Urinary bladder (tissue), 4 donors: ENCODE data around the gene HSPB6. TPM values are rescaled to one million over a fixed set of nuclear protein-coding genes. Genes with fewer than 3 reads are reported as not detected.

Source experiments
- DNase-seq: peaks from one replicate; pipeline ENCODE4 v3.0.0-alpha.2; 2015; ENCODE audit errors: extremely low spot score
- H3K27ac ChIP-seq: one replicate; pipeline ENCODE4 v1.5.1; 2013; ENCODE audit warnings: low read depth, mild to moderate bottlenecking, moderate library complexity
- H3K36me3 ChIP-seq: one replicate; pipeline ENCODE4 v1.6.1; 2013; ENCODE audit warnings: mild to moderate bottlenecking, moderate library complexity; ENCODE audit not compliant: insufficient read depth
- H3K4me1 ChIP-seq: one replicate; pipeline ENCODE4 v1.6.1; 2013; ENCODE audit warnings: mild to moderate bottlenecking, moderate library complexity; ENCODE audit not compliant: insufficient read depth
- H3K4me3 ChIP-seq: one replicate; pipeline ENCODE4 v1.5.1; 2013; ENCODE audit warnings: low read depth, low read length
- WGBS: extraction: QIAGEN DNeasy Blood & Tissue Kit; methylation state at CpG from one replicate; pipeline ENCODE4 v1.1.7; 2013; 5-methylcytosine and 5-hydroxymethylcytosine counted together
- polyA plus RNA-seq: library from polyadenylated mRNA; stranded (reverse); fragments of 200-250 nt; gene quantifications from one replicate; pipeline ENCODE4 v1.2.3, GENCODE V29; 2013
- total RNA-seq: library from RNA; depleted of rRNA; stranded (reverse); fragments of >200 nt; gene quantifications from one replicate; pipeline ENCODE4 v1.2.3, GENCODE V29; 2014
- donor health status: healthy with polysubstance abuse.
- donor health status: healthy.

The HSPB6 gene
- total and polyA plus RNA-seq, 2 donors = 25.4 to 657 TPM

DNA sequence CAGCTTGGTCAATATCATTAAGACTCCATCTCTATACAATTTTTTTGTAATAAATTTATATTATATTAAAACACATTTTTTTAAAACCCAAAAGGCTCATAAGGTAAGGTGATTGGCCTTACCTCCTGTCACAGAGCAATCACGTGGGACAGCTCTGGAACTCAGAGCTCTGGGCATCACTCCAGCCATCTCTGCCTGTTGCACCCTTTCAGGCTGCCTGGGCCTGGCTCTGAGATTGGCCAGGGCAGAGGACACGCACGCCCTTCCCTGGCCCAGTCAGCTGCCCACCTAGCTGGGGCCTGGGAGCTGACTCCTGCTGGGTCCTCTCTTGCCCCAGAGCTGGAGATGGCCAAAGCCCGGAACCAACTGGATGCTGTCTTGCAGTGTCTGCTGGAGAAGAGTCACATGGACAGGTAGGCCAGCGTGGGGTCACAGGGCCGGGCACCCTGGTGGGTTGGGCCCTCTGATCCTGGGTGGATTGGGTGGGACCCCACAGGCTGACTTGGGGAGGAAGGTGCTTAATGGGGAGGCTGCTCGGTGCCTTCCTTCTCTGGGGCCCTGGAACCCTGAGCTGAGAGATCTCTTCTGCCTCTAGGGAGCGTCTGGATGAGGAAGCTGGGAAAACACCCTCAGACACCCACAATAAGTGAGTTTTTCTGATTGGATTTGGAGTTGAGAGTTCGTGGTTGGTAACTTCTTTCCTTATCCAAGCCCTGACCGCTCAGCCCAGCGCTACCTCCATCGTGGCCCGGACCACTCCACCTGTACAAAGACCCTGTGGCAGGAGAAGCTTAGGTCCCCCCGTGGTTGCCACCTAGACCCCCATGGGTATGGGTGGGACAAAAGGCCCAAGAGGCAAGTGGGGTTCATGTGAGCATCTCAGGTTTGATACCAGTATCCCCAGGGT, 4.7 kb downstream of the HSPB6 start:
- DNase-seq = no peak
- no peak overlapping the region for H3K27ac ChIP-seq

DNA sequence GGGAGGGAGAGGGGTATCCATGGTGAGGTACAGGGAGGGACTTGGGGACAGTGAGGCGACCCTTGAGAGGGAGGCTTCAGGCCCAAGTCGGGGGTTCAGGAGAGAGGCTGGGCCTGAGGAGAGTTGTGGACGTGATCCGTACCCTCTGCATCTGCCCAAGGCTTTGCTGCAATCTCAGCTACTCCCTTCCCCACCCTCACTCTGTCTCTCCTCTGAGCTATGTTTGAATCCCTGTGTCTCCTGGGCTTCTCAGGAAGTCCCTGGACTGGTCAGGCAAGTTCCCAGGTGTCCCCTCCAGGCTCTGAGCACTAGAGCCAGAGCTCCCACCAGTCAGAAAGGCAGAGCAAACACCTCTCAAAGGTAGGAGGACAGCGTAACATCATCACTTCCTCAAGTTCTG, 6.7 kb downstream of the HSPB6 start:
- no peaks in the 10 kb centered on the region for H3K4me1 ChIP-seq
- WGBS = 96% methylated on average over 5 of the region's 5 CpGs
- no peak overlapping the region for H3K27ac ChIP-seq
- H3K36me3 ChIP-seq = no peaks in the 10 kb centered on the region
- no peak for DNase-seq
- no peak overlapping the region for H3K4me3 ChIP-seq

More for the DNA sequence above, 4.7 kb downstream of the HSPB6 start:
- Histone ChIP-seq H3K36me3 (no peaks in the 10 kb centered on the region), H3K4me3 (no peak overlapping the region), H3K4me1 (no peaks in the 10 kb centered on the region)
- 84% methylated on average over 14 of the region's 14 CpGs for WGBS

DNA sequence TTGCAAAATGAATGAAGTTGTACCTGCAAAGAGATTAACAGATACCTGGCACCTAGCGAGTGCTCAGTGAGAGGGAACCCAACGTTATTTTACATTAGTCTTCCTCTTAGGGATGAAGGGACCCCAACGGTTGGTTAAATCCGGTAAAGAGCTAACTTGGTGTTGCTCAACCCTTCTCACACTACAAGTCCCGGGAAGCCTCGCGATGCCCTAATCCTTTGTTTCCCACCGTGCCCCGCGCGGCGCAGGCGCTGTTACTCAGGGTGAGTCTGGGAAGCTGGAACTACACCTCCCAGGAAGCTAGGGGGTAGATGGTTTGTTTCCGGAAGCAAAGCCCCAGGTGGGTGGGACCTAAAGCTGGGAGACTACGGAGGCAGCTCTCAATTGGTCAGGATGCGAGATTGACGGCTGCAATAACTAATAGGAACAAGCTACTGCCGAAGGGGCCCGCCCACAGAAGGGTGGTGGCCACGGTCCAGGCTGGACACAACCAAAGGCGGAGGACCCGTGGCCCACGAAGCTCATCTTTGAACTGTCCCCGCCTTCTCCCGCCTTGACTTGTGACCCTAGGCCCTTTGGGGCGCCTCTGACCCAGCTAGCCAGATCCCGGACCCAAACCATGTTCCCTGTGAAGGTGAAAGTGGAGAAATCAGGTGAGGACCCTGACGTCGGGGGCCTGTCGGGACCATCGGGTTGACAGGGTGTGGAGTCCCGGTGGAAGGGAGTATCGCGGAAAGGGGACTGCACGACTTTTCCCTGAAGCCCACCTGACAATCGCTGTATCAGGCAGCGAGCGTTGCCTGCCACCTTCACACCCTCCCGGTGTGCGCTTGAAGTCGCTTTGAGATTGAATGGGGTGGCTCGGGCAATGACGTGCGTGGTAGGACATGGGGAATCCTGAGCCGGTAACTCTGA, 8.5 kb downstream of the HSPB6 start, which contains the start of gene LIN37:
LIN37 (plus strand) TSS at position 471 of the 915 bp plus-strand sequence; CDS start at position 620, 149 bp downstream.
- Histone ChIP-seq H3K4me1 (no peaks in the 10 kb centered on the region), H3K4me3 (peak within 1 kb of the TSS; percentile 78), H3K27ac (peak within 1 kb of the TSS; percentile 86), H3K36me3 (no peaks in the 10 kb centered on the region)
- under 1% methylated on average over 45 of the region's 45 CpGs for WGBS
- DNase-seq = peak; percentile 100

DNA sequence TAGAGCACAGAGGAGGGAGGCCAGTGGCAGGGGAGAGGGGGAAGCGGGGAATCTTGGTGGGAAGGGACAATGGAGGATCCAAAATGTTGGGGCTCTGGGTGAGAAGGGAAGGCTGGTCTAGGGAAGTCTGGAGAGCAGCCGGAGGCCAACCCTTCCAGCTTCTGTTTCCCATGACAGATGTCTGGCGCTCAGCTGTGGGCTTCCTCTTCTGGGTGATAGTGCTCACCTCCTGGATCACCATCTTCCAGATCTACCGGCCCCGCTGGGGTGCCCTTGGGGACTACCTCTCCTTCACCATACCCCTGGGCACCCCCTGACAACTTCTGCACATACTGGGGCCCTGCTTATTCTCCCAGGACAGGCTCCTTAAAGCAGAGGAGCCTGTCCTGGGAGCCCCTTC, 10.3 kb downstream of the HSPB6 start:
- 90% methylated on average over 5 of the region's 5 CpGs for WGBS

DNA sequence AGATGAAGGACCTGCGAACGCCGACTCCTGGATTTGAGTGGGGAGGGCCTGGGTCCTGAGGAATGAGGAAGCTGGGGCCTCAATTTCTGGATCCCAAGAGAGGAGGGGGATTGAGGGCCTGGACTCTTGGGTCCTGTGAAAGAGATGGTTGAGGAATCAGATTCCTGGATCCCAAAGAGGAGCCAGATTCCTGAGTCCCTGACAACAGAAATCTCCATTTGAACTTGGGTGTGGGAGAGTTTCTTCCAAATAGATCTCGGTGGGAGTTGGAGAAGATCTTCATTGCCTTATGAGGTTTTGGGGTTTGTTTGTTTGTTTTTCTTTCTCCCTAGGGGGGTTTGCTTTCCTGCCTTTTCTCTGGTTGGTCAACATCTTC, 10.8 kb downstream of the HSPB6 start:
- DNase-seq = no peak
- H3K27ac ChIP-seq = no peak overlapping the region
- 17% methylated on average over 4 of the region's 4 CpGs for WGBS
- peak overlapping the region; percentile 61 for H3K4me3 ChIP-seq
- no peaks in the 10 kb centered on the region for H3K36me3 ChIP-seq
- no peaks in the 10 kb centered on the region for H3K4me1 ChIP-seq

More for the DNA sequence above, 10.3 kb downstream of the HSPB6 start:
- DNase-seq = no peak
- Histone ChIP-seq H3K36me3 (no peaks in the 10 kb centered on the region), H3K4me1 (no peaks in the 10 kb centered on the region), H3K27ac (no peak overlapping the region), H3K4me3 (no peak overlapping the region)

DNA sequence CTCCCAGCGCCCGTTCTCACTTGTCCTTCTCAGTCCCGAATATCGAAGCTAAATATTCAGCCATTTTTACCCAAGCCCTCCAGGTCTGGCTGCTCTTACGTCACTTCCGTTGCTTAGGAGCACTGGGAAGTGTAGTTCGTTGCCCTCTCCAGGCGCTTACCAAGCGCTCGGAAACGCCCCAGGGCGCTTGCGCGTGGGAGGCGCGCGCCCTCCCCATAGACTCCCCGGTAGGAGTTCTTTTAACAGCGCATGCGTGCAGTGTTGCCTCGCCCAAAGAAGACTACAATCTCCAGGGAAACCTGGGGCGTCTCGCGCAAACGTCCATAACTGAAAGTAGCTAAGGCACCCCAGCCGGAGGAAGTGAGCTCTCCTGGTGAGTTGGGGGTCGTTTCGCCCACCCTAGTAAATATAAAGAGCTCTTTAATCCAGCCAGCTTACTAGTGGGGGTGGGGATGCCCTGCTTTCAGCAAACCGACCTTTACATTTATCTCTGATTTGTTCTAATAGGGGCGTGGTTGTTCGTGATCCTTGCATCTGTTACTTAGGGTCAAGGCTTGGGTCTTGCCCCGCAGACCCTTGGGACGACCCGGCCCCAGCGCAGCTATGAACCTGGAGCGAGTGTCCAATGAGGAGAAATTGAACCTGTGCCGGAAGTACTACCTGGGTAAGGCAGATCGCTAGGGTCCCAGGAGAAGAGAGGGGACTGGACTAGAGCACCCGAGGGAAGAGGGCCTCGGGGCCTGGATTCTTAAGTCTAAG, 11.3 kb downstream of the HSPB6 start, which contains the start of the genes PSENEN and U2AF1L4:
PSENEN (plus strand) TSS at position 324 of the 759 bp plus-strand sequence; CDS start at position 604, 280 bp downstream.
U2AF1L4 (minus strand) TSS at position 91 of the 759 bp plus-strand sequence; CDS start at position 64, 27 bp downstream.
- Histone ChIP-seq H3K4me3 (peak within 1 kb of the TSS; percentile 61), H3K36me3 (no peaks in the 10 kb centered on the region), H3K4me1 (no peaks in the 10 kb centered on the region), H3K27ac (peak within 1 kb of the TSS; percentile 92)
- DNase-seq = peak; percentile 97
- WGBS = under 1% methylated on average over 40 of the region's 40 CpGs

DNA sequence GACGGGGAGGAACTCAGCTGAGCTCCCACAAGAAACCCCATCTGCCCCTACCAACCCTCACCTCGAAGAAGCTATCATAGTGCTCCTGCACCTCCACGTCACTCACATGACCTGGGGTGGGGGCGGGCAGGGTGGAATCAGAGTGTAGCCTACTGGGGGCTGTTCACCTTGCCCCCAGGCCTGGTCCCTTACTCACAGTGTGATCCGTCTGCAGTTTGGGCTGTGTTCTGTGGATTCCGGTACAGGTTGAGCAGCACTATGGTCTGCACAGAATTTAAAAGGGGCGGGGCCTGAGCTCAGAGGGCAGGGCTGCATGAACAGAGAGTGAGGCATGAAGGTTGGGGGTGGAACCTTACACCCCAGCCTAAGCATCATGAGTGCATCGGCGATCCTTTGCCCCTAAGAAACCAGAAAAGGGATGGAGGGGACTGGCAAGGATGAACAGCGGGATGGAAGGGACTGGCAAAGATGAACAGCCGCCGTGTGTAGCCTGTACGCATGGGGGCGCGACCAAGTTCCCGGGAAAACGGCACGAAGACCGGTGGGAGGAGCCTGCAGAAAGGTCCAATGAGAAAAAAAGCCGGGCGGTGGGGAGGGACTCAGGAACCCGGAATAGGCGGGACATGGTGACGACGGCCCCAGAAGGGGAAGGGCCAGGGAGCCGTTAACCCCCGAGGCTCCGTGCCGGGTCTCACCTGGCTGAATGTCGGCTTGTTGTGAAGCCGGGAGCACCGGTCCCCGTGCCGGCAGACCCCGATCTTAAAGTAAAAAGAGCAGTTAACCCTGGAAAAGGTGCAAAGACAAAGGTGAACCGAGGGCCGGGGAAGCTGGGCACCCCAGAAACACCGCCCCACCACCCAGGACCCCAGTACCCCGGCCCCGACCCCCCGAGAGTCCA, 12.2 kb downstream of the HSPB6 start:
- Histone ChIP-seq H3K4me3 (peak overlapping the region; percentile 59), H3K4me1 (no peaks in the 10 kb centered on the region), H3K27ac (peak overlapping the region; percentile 92), H3K36me3 (no peaks in the 10 kb centered on the region)
- DNase-seq = peak; percentile 95
- WGBS = 7% methylated on average over 41 of the region's 41 CpGs

DNA sequence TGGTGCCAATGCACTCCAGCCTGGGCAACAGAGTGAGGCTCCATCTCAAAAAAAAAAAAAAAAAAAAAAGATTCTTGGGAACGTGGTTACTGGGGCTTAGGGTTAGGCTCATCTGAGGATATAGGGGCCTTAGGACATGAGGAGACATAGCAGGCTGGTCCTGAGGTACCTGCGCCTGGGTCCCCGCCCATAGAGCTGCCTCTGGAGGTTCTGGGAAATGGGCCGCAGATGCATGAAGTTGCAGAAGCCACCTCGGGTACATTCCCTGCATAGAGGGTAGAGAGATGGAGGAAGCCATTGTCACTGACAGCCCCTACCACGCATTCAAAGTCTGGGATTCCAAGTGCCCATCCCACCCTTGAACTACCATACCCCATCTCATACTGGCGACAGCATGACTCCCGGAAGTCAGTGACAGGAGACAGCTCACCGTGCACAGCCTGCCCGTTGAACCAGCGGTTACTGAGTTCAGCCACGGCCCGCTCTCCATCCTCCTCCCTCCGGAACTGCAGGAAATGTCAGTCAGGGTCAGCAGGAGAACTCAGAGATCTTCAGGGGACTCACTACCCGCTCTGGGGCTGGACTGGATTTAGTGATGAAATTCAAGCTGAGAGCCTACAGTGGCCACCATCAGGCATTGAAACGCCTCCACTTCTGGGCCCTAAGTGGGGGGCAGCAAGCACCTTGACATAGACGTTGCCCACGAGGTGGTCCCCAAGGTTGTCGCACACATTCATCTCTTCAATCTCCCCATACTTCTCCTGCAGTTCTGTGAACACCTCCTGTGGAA, 13.0 kb downstream of the HSPB6 start:
- WGBS = 87% methylated on average over 19 of the region's 19 CpGs
- Histone ChIP-seq H3K36me3 (no peaks in the 10 kb centered on the region), H3K27ac (no peak overlapping the region), H3K4me1 (no peaks in the 10 kb centered on the region), H3K4me3 (no peak overlapping the region)
- DNase-seq = no peak

DNA sequence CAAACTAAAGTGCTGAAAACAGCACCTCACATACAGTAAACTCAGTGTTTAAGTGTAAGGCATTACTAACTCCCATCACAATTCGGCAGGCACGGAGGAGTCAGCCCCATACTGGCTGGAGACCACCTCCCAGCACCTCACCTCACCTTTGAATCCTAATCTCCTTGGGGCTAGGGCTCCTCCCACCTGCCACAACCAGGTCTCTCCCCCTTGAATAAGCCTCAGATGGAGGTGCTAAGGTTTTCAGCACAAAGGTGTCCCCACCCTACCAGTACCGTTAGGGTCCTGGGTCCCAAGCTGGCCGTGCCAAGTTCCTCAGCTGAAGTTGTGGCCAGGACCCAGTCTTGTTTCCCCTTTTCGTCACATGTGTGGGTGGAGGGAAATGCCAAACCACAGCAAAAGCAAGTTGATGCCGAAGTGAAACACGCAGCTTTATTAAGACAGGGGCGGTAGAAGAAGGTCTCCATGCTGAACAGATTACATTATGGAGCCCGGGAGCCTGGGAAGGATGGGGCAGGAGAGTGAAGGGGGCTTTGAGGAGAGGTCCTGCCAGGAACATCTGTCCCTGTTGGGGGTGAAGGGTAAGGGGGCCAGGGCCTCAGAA, 14.6 kb downstream of the HSPB6 start, which contains the start of gene IGFLR1:
IGFLR1 (minus strand) TSS at position 332 of the 604 bp plus-strand sequence. CDS start 1,272 bp downstream, outside the sequence.
- H3K4me1 ChIP-seq = no peaks in the 10 kb centered on the region
- H3K27ac ChIP-seq = peak within 1 kb of the TSS; percentile 45
- no peak within 1 kb of the TSS for H3K4me3 ChIP-seq
- 70% methylated on average over 9 of the region's 9 CpGs for WGBS
- no peak for DNase-seq
- H3K36me3 ChIP-seq = peaks cover 2% of the 10 kb centered on the region

DNA sequence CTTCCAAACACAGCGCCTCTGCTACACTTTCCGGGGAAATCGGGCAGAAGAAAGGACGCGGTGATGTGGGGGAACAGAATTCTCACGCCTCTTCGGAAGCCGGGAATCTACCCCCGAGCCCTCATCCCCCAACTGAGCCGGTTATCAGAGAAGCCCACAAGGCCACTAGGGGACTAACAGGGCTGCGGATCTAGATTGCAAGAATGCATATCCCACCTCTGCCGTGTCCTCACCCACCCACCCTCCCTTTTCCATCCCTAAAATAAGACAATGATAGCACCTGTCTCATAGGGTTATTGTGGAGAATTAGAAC, 15.7 kb downstream of the HSPB6 start:
- DNase-seq = no peak
- Histone ChIP-seq H3K36me3 (peaks cover 5% of the 10 kb centered on the region), H3K4me1 (no peaks in the 10 kb centered on the region), H3K27ac (no peak overlapping the region), H3K4me3 (peak overlapping the region; percentile 41)
- WGBS = 4% methylated on average over 12 of the region's 12 CpGs

DNA sequence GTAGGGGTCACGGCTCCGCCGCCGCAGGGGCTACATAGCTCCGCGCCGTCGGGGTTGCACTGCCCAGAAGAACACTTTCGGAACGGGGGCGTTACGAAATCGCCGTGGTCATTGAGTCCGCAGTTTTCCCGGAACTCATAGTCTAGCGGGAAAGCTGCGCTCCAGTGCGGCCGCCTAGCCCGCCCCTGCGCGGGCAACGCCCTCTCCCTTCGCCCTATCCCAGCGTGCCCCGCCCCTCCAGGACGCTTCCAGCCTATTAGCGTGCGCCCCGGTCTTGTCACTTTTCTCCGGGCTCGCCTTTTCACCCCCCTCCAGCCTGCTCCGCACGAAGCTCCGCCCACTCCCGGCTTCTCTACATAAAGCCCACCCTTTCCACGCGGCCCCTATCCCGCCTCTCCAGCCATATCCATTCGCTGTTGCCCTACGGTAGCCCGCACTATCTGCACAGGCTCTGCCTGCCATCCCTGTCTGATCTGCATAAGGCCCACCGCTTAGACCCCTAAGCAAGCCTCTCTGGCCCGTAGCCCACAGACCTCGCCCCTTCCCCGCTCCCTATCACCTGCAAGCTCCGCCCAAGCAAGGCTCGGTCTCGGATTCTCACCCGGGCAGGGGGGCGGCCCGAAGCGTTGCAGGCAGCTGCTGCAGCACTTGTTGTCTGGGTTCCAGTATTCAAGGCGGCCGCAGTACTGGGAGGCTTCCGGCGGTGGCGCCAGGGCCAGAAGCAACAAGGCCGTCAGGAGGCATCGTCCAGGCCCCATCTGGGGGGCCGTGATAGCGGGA, 16.2 kb downstream of the HSPB6 start:
- Histone ChIP-seq H3K4me1 (no peaks in the 10 kb centered on the region), H3K36me3 (peaks cover 5% of the 10 kb centered on the region), H3K4me3 (peak overlapping the region; percentile 45), H3K27ac (peak overlapping the region; percentile 70)
- under 1% methylated on average over 63 of the region's 63 CpGs for WGBS
- DNase-seq = peak; percentile 95
